Adipocyte (in vitro differentiated cells): ENCODE results near the gene HOXD10.
A peak's percentile ranks its signal among the peaks of the same experiment; 100 is the strongest.

ENCODE experiments used
- DNase-seq: peaks from one replicate; pipeline ENCODE4 v3.0.0-alpha.2; 2015; ENCODE audit warnings: low read depth
- H3K27me3 ChIP-seq: replicated peaks from 2 replicates; pipeline ENCODE4 v1.7.0; 2013; ENCODE audit warnings: mild to moderate bottlenecking, low read length, moderate library complexity; ENCODE audit not compliant: control insufficient read depth, insufficient read depth
- H3K36me3 ChIP-seq: 2 replicates; pipeline ENCODE4 v1.7.0; 2013; ENCODE audit warnings: low read length, mild to moderate bottlenecking, moderate library complexity; ENCODE audit not compliant: control insufficient read depth, insufficient read depth, severe bottlenecking
- H3K4me1 ChIP-seq: 2 replicates; pipeline ENCODE4 v1.7.0; 2013; ENCODE audit warnings: mild to moderate bottlenecking, low read length, moderate library complexity; ENCODE audit not compliant: control insufficient read depth, insufficient read depth
- H3K4me3 ChIP-seq: 2 replicates; pipeline ENCODE4 v1.7.0; 2013; ENCODE audit warnings: mild to moderate bottlenecking, low read length, moderate library complexity
- H3K9ac ChIP-seq: 2 replicates; pipeline ENCODE4 v1.7.0; 2013; ENCODE audit warnings: mild to moderate bottlenecking, low read length, moderate library complexity
- H3K9me3 ChIP-seq: 2 replicates; pipeline ENCODE4 v1.7.0; 2013; ENCODE audit warnings: mild to moderate bottlenecking, low read length, moderate library complexity; ENCODE audit not compliant: control insufficient read depth

HOXD10 gene

DNA sequence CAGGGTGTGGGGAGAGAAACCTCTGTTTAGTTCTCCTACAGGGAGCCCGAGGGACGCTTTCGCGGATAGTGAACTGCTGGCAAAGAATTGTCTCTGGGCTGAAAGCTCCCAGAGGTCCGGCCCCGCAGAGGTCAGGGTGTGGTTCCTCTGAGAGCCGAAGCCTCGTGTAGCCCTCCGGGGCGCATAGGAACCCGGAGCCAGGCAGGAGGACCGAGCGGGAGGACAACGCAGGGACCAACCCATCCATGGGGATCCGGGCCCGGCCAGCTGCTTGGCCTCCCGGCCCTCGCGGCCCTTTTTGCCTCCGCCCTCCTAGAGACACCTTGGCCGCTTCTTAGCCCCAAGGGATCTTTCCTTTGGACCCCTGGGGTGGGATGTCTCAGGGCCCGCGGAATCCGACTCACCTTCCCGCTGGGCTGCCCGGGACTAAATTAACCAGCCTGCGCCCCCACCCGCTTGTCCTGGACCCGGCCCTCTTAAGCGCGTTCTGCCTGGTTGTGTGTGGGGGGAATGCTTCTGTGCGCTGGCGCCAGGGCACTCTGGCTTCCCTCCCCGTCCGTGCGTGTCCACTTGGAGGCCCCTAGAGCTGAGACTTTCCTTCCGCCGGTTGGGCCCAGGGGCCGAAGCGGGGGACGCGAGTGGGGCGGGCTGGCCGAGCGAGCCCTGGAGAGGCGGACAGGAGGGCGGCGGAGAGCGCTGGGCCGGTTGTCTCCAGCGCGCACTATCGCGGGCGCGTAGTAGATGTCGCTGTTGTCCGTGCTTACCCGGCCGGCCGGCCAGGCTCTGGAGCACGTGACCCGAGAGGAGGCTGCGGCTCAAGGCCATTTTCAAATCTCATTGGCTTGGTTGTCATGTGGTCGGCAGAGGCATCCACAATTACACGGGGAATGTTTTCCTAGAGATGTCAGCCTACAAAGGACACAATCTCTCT lies at the start of gene HOXD10:
Gene HOXD10 (plus strand): TSS at position 896 of the 931 bp plus-strand sequence. CDS start 56 bp downstream, outside the sequence.
- peak within 1 kb of the TSS; percentile 73 for H3K4me3 ChIP-seq
- H3K4me1 ChIP-seq = peaks cover 5% of the 10 kb centered on the region
- peaks cover 92% of the 10 kb centered on the region for H3K27me3 ChIP-seq
- H3K9me3 ChIP-seq = peaks cover 9% of the 10 kb centered on the region
- DNase-seq = no peak
- peak within 1 kb of the TSS; percentile 62 for H3K9ac ChIP-seq
- no peaks in the 10 kb centered on the region for H3K36me3 ChIP-seq

DNA sequence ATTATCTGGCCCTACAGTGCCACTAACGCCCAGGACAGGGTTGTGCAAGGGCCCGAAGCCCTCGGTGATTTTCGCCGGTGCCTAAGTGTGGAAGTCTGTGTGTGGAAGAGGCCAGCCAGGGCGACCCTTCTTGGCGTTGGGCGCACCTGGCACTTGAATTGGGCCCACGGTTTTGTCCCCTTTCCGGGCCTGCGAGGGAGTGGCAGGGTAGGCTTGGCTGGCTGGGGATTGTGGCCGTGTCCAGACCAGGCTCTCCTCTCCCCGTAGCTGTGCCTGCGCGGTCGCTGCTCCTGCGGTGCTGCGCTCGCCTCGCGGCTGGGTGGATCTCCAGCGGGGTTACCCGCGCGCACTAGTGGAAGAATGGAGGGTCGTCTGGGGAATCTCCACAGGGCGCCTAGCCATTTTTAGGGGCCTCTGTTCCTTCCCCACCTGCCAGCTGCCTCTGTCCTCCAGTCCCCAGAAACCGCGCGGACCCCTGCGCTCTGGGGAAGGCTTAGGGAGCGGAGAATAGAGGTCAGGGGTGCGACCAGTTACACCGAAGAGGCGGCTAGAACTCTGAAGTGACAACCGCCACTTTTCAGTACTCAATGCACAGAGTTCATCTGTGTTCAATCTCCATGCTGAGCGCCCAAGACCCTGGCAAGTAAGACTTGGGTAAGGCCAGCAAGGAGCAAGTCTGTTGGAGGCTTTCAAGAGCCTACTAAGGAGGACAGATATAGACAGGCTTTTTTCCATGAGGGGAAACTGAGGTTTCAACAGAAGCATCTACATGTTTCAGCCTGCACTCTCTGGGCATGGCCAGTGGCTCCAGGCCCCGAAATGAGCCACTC lies 48.8 kb upstream of the HOXD10 start:
- DNase-seq = no peak
- Histone ChIP-seq H3K9ac (peak overlapping the region; percentile 21), H3K4me1 (peaks cover 4% of the 10 kb centered on the region), H3K4me3 (peak overlapping the region; percentile 66), H3K27me3 (peaks cover 82% of the 10 kb centered on the region), H3K36me3 (no peaks in the 10 kb centered on the region), H3K9me3 (no peaks in the 10 kb centered on the region)

DNA sequence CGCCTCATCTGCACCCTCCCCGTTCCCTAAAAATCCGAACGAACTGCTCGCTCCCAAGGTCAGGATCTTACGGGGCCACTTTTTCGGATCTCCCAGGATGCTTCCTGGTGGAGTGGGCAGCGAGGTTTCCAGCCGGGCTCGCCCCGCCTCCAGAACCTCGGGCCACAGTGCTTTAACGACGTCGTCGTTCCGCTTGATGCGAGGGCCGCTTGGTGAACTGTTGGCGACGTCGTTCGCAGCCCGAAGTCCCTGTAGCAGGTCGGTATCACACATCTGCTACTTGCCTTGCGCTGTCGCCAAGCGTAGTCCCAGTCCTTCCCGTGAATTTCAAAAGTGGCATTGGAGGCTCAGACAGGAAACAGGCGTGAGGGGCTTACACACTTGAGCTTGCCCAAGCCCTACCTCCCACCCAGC lies 48.2 kb upstream of the HOXD10 start:
- Histone ChIP-seq H3K36me3 (no peaks in the 10 kb centered on the region), H3K4me1 (peaks cover 4% of the 10 kb centered on the region), H3K9ac (no peak overlapping the region), H3K27me3 (peaks cover 83% of the 10 kb centered on the region), H3K4me3 (peak overlapping the region; percentile 66), H3K9me3 (no peaks in the 10 kb centered on the region)
- DNase-seq = no peak

DNA sequence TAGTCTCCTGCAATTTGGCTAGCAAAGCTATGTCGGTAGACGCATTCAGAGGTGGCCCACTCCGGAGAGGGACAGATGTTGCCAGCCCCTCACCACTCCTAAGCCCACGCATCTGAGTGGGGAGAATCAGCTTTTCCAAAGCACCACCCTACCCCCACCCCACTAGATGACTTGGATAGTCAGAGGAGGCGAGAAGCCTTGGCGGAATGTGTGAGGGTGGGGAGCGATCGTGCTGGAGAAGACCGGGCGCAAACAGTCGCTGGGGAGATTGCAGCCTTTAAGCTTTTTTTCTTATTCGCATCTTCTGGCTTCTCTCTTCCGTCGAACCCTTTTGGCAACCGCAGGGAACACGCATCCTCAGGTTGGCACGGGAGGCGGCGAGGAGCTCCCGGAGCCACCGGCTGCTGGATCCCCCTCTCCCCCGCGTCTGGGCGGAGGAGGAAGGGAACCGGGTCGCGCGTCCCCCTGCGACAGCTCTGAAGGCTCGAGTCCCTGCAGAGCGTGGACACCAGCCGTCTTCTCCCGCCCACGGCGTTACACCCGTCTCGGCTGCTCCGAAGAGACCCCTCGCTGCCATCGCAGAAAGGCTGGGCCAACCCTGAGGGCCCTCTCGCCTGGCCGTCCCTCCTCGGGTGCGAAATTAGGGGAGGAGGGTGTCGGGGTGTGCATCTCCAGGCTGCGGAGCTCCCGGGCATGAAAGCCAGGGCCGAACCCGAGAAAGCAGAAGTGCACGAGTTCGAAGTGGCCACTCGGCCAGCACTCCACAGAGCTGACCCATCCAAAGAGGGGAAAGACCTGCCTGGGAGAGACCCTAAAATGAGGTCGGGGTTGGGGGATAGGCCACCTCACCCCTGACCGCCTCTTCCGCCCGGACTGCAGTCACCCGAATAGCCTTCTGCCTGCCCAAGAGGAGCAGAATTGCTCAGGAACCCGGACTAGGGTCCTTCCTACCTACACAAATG lies 45.0 kb upstream of the HOXD10 start:
- no peak overlapping the region for H3K9ac ChIP-seq
- H3K36me3 ChIP-seq = no peaks in the 10 kb centered on the region
- no peak overlapping the region for H3K4me3 ChIP-seq
- peaks cover 97% of the 10 kb centered on the region for H3K27me3 ChIP-seq
- peaks cover 8% of the 10 kb centered on the region for H3K9me3 ChIP-seq
- DNase-seq = no peak
- H3K4me1 ChIP-seq = peaks cover 4% of the 10 kb centered on the region

DNA sequence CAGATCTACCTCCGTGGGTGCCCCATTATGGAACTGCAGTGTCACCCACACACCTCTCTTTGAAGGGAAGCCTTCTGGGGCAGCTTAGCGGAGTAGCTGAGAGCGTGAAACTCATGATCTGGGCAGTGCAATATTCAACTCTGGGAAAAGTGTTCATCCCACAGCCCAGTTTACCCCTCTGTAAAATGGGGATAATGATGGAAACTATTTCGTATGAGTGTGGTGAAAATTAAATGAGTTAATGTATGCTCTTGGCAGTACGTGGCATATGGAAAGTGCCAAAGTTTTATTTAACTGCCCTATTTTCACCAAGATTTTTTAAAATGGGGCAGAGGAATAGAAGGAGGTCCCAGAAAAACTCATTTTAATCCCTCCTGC lies 44.3 kb upstream of the HOXD10 start:
- no peaks in the 10 kb centered on the region for H3K36me3 ChIP-seq
- no peak for DNase-seq

GRCh38 chr2:176072951-176073904 lies 43.4 kb upstream of the HOXD10 start:
- H3K9ac ChIP-seq = no peak overlapping the region
- H3K4me1 ChIP-seq = peaks cover 4% of the 10 kb centered on the region
- no peak overlapping the region for H3K4me3 ChIP-seq
- peaks cover 10% of the 10 kb centered on the region for H3K9me3 ChIP-seq
- H3K27me3 ChIP-seq = peaks cover 94% of the 10 kb centered on the region
- DNase-seq = no peak
- no peaks in the 10 kb centered on the region for H3K36me3 ChIP-seq

More for the DNA sequence above, 44.3 kb upstream of the HOXD10 start:
- no peak overlapping the region for H3K4me3 ChIP-seq
- peaks cover 97% of the 10 kb centered on the region for H3K27me3 ChIP-seq
- H3K9ac ChIP-seq = no peak overlapping the region
- H3K9me3 ChIP-seq = peaks cover 8% of the 10 kb centered on the region
- H3K4me1 ChIP-seq = peaks cover 4% of the 10 kb centered on the region

DNA sequence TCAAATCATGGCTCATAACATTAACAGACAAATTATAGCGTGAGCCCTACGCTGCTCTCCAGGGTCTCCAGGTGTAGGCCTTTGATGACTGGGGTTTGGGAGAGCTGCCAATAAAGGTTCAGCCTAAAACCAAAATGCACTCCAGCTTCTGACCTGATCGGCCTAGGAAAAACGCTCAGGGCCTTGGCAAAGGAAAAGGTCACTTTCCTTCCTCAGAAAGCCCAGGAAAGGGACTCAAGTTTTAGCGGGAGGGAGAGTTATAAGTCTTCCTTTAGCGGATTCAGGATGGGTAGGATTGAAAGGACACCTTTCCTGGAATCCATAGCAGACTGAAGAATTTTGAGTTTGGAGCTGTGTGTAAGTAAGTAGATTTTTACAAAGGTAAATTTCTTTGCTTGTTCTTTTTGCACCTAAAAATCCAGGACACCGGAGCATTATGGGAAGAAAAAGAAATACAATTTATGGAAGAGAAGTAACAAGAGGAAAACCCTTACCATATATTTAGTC lies 41.6 kb upstream of the HOXD10 start:
- Histone ChIP-seq H3K9me3 (peaks cover 11% of the 10 kb centered on the region), H3K36me3 (no peaks in the 10 kb centered on the region), H3K9ac (no peak overlapping the region), H3K4me3 (no peak overlapping the region), H3K27me3 (peaks cover 93% of the 10 kb centered on the region), H3K4me1 (no peaks in the 10 kb centered on the region)
- no peak for DNase-seq

DNA sequence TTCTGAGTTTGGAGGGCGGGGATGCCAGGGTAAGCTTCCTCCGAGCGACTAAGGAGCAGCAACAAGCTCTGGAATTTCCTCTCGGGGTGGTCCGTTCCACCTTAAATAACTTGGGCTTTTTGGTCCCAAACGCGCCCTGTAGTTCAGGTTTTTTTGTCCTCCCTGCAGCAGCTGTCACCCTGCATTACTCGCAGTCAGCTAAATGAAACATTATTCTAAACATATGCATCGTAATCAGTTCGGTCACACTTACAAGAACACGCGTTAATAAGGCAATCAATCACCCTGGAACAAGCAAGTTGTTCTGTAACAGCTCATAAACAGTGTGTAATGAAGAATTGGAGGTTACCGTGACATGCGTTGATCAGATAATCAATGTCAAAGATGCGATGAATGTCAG lies 41.1 kb upstream of the HOXD10 start:
- Histone ChIP-seq H3K4me1 (no peaks in the 10 kb centered on the region), H3K36me3 (no peaks in the 10 kb centered on the region), H3K9ac (no peak overlapping the region), H3K27me3 (peaks cover 89% of the 10 kb centered on the region), H3K9me3 (peaks cover 11% of the 10 kb centered on the region), H3K4me3 (no peak overlapping the region)
- no peak for DNase-seq

DNA sequence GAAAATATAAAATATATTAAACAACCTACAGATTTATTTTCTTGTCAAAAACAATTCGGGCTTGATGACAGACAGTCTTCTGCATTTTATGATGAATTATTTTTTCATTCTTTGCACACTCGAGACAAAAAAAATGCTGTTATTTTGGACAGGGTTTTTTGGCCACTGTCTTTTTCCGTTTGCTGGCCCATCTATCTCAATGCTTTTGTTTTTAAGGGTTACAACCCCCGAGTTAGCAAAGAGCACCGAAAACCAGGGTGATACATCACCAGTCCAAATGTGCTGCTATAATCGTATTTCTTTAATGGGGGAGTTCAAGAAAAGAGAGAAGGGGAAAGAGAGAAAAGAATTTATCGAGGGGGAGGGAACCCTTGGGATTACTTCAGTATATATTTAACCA lies 40.5 kb upstream of the HOXD10 start:
- Histone ChIP-seq H3K4me1 (no peaks in the 10 kb centered on the region), H3K9ac (no peak overlapping the region), H3K4me3 (no peak overlapping the region), H3K36me3 (no peaks in the 10 kb centered on the region), H3K27me3 (peaks cover 89% of the 10 kb centered on the region), H3K9me3 (peaks cover 15% of the 10 kb centered on the region)
- DNase-seq = no peak

DNA sequence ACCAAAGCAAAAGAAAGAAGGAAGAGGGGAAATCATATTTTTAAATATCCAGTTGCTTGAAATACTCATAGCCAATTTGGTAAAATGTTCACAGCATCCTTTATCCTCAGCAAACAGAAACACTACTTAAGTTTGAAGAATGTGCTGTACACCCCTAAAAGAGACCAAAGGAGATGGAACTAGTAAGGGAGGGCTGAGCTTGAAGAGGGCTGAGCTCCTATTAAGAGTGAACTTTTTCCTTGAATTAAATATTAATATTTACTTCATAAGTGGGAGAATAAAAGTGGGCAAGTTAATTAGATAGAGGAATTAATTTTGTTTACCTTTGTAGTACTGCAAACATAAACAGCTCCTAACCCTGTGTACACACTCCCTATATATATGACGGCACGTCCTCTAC lies 39.8 kb upstream of the HOXD10 start:
- no peaks in the 10 kb centered on the region for H3K4me1 ChIP-seq
- no peak overlapping the region for H3K9ac ChIP-seq
- no peaks in the 10 kb centered on the region for H3K36me3 ChIP-seq
- H3K27me3 ChIP-seq = peaks cover 89% of the 10 kb centered on the region
- H3K9me3 ChIP-seq = peaks cover 22% of the 10 kb centered on the region
- no peak for DNase-seq
- no peak overlapping the region for H3K4me3 ChIP-seq
